GM21367 (cell line): Measurements from ENCODE around the gene NFIX.

Experiments
- ATAC-seq: cut with Tn5 transposase; IDR thresholded peaks from one replicate; pipeline ENCODE4 v1.9.1; 2021; ENCODE audit not compliant: unreplicated experiment

NFIX gene

DNA sequence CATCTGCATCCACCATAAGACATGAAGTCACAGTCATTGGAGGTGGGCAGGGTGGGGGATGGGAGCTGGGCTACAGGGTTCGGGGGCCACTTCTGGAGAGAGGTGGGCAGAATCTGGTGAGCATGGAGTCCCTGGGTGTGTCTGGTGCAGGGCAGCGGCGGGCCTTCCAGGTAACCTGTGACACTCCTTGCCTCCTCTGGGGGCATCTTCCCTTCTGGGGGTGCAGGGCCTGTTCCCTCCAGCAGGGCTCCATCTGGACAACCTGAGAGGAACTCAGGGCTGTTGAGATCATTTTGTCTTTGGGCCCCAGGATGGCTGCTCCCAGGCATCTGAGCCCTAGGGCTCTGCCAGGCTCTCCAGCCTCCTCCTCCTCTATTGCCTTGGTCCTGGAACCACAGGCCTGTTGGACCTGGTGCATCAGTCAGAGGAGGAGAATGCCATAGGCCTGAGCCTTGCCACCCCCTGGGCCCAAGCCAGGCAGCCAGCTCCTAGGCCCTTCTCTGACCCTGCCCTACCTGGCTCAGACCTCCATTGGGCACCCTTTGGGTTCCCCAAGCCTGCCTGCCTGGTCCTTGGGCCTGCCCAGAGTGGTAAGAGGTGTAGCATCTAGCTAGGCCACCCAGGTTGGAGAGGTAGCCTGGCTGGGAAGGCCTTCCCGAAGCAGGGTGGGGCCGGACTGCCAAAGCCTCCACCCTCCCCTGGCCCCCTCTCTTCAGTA is 94.0 kb downstream of the NFIX start:
- ATAC-seq = no peak

DNA sequence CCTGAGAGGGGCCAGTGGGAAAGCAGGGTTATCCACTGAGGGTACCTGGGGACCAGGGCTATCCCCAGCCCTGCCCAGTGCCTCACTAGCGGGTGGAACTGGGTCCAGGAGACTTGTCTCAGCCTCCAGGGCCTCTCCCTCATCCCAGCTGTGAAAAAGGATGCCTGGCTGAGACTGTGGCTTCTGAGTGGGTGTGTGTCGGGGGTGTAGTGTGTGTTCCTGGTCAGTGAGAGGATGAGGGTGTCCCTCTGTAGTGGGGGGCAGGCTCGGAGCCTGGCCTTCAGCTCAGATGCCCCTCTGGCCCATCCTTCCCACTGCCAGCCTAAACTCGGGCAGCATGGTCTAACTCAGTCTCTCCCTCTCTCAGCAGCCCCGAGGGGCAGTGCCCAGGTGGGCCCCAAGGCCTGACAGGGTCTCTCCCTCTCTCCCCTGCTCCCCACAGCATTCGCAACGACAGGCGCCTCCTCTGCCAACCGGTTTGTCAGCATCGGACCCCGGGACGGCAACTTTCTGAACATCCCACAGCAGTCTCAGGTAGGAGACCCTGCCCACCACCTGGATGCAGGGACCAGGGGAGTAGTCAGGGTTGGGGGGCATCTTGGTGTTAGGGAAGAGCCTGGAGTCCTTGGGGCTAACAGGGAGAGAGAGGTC is 94.7 kb downstream of the NFIX start:
- ATAC-seq = no peak

DNA sequence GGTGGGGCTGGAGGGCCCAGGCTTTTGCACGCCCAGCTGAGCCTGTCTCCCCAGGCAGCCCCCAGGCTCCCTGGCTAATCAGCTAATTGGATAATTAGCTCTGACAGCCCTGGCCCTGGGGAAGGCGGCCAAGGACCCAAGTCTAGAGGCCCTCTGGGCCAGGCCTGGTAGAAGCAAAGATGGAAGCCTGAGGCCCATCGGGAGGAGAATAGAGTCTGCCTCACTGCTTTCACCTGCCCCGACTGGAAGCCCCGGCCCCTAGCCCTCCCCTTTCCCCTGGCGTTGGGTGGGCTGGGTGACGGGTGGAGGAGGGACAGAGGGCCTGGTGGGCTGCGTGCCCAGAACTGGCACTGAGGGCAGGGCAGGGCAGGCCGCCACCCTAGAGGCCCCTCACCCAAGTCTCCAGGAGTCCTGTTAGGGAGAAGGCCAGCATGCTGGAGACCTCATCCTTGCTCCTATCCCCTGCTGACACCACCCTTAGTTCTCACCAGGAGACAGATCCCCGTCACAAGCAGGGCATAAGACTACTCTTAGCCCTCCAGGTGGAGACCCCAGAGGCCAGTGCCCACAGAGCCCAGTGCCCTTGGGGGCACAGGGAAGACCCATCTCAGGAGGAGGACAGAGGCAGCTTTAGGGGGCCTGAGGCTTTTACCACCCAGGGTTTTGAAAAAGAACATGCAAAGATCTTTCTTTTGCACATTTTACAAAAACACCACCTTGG is 95.4 kb downstream of the NFIX start:
- ATAC-seq = no peak

DNA sequence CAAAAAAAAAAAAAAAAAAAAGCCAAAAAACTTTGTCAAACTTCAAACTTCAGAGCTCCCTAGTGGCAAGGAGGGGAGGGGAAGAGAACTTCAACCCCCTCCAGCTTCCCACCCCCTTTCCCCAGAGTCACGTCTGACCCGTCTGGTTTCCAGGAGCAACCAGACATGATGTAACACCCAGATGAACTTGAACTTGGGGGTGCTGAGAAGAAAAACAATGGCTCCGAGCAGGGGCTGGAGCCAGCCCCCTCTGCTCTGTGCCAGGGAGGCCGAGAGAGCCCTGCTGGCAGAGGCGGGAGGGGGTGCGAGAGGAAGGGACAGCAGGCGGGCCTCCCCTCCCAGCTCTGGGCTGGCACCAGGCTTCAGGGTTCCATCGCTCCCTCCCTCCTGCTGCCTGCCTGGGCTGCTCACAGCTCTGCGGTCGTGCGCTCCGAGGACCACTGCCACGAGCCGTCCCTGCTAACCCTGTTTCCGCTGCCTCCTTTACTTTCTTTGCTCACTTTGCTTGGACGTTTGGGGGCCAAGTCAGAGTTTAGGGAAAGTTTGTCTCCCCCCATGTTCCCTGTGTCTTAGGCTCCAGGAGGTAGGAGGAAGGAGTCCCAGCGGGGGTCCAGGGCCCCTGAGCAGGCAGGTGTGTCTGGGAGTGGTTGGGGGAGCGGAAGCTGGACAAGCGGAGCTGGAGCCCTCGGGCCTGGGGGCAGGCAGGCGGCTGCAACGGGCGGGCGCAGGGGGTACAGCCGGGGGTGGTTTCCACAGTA is 96.3 kb downstream of the NFIX start:
- no peak for ATAC-seq

DNA sequence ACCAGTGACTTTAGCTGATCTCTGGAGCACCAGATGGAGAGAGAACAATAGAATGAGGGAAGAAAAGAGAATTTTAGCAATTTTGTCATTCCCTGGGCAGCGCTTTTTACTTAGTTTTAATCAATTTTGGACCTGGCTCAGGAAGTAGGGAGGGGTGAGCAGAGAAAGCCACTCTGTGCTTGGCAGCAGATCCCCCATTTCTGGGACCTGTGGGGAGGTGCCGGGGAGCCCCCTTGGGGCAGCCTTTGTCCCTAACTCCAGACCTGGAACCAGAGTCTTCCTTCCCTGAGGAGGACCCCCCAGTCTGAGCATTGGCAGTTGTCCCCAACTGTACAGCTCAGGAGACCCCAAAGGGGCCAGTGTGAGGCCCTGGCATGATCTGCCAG is 96.9 kb downstream of the NFIX start:
- no peak for ATAC-seq

DNA sequence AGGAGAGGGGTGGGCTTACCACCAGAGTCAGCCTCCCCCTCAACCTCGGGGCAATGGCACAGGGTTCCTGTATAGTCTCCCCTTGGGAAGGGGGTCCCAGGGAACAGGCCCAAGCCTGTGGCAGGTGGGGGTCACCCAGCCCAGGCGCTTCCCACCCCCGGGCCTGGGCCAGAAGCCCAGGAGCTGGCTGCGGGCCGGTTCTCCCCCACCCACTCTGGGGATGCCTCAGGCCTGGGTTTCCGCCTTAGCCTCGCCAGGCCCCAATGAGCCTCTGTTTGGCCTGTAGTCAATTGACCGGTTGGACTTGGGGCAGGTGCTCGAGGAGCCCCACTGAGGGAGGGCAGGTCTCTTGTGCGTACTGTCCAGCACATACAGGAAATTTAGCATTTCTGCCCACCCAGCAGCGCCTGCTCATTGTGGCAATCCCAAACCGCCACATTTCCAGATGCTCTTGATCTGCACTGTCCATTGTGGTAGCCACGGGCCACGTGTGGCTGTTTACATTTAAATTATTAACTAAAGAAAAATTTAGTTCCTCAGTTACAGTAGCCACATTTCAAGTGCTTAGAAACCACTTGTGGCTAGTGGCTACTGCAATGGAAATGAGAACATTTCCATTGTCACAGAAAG is 97.4 kb downstream of the NFIX start:
- ATAC-seq = no peak

DNA sequence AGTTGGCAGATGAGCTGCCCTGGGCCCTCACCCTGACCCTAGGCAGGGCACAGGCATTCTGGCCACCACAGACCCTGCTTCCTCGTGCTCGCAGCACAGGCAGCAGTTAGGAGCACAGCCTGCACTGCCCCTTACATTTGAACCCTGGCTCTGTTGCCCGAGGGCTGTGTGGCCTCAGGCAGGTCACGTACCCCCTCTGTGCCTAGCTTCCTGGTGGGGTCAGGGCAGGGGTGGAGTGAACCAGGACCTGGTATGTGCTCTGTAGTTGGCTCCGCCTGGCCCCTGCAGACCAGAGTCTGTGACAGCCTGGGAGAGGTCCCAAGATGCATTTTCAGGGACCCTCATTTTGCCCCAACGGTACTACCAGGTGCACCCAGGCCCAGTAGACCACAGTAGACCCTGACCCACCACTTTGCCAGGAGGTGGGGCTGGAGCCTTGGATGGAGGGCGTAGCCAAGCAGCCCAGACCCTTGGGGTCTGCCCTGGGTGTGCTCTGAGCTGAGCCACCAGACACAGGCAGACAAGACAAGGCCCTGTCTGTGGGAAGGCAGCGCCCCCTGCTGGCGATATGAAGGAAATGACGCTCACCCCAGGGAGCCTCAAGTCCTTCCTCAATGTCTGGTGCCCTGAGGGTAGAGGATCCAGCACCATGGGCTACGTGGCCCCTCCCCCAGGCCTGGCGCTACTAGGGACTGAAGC is 98.3 kb downstream of the NFIX start:
- no peak for ATAC-seq

DNA sequence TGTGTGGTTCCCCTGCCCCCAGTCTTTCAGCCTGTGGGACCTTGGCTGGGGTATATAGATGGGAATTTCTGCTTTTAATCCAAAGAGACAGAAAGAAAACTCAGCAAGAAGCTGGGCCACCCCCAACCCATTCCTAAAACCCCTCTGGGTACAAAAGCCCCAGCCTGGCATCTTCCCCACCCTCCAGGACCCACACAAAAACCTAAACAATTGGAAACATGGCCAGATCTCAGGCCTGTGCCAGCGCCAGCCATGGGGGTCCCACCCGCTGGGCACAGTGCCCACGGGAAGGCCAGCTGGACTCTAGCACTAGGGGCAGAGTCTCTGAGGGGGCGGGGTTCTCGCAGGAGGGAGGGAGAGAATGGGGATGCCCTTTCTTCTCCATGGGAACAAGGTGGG is 98.8 kb downstream of the NFIX start:
- ATAC-seq = no peak

DNA sequence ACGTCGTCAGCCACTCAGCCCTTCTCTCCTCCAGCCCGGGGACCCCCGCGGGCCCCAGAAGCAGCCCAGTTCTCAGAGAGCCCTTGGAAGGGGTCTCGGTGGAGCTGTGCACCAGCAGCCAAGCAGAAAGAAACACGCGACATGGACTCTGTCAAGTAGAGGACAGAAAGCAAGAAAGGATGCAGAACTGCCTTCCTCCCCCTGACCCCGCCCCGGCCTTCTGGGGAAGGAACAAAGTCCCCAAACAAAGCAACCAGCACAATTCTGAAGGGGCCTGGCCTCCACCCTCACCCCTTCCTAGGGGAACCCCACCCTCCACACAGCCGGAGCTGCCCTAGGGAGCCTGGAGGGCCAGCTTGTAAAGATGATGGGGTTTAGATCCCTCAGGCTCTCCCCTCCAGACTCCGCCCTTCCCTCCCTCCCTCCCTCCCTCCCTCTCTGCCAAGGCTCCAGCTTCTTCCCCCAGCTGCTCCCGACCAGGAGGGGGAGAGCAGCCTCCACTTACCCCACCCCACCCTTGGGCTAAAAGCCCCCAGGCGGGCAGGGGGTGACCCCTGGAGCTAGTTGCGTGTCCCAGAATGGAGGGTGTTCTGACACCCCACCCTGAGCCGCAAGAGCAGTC is 99.6 kb downstream of the NFIX start:
- no peak for ATAC-seq

DNA sequence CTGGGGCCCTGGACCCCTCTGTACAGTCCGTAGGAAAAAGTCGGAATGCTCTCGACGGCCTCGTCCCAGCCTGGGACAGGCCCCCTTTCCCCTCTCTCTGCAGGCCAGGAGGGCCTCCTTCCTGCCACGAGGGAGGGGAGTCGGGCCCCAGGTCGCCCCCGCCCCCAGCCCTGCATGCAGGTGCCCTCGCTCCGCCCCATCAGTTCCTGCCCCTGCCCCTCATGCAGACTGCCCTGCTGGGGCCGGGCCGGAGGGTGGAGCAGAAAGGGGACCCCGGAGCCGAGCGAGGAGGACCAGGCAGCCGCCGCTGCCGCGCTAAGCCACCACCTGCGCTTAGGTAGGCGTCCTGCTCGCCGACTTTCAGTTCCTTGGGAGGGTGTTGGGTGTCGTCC is 100.1 kb downstream of the NFIX start:
- no peak for ATAC-seq

DNA sequence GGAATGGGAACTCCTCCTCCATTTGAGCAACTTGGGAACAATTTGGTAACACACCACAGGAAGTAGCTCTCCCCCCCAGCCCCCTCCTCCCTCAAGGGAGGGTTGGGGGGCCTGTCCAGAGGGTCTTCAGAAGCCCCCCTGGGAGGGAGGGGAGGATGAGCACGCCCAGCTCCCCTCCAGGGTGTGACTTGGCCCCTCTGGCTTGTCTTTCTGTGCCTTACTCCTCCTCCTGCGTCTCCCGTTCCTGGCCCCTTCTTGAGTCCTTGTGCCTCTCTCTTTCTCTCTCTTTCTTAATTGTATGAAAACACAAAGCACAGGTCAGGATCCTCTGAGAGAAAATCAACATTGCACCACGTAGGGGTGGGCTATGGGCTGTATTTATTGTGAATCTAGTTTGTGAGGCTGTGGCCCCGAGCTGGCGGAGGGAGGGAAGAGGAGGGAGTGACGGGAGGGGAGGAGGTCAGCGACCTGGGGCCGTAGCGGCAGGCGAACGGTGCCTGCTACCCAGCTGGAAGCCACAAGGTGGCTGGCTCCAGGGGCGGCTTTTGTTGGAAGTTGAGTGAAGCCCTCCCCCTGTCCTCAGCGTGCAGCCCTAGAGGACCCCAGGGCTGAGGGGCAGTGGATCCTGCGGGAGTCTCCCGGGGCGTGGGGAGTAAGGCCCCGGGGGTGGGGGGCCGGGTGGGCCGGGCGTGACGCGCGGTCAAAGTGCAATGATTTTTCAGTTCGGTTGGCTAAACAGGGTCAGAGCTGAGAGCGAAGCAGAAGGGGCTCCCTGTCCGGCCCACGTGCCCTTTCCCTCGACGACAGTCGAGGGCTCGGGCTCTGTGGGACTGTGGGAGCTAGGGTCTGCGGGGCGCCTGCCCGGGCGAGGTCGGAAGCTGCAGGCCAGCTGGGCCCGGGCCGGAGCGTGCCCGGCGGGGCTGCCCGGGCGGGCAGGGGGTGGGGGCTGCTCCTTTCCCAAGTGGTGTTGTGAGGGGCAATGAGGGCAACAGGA is 101.0 kb downstream of the NFIX start:
- no peak for ATAC-seq

DNA sequence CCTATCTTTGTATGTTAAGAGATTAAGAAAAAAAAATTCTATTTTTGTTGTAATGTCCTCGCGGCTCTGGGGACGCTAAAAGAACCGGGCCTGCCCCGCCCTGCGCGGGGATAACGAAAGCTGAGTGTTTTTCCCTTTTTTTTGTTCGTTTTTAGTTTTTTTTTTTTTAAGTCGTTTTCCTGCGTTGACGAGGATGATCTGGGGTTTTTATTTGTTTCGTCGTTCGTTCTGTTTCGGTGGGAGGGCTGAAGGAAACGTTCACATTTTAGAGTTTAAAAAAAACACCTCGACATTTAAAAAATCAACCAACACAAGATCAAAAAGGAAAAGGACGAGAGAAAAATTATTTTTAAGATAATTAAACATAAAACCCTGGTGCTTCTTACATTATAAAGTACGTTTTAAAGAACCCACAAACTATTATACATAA is 101.8 kb downstream of the NFIX start:
- ATAC-seq = no peak

DNA sequence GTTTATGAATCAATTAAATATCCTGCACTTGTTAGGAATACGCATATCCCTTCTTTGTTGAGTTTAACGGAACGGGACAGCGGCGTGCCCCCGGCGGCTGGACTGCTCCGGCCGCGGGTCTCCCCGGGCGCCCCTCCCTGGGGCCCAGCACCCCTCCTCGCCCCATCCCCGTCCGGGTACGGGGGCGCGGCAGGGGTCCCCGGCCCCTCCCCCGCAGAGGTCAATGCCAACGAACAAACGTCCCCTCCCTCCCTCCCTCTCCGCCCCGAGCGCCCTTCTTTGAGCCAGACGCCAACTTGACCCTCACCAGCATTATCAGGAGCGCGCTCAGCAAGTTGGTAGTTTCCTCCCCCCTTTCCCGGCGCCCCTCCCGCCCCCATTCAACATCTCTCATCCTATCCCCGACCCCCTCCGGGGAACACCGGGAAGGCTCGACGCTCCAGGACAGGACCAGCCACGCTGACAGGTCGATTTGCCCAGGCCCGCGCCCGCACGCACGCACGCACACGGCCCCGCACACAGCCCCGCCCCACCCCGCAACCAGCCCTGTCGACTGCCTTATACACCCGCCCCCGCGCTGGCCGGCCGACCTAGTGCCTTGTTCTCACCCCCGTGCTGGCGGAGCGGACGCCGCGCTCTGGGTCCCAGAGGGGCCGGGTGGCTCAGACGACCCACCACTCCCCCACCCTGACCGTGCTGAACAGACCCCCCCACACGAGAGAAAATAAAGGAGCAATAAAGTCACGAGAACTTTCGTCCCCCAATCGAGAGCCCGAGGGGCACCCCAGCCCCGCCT is 102.4 kb downstream of the NFIX start:
- no peak for ATAC-seq

DNA sequence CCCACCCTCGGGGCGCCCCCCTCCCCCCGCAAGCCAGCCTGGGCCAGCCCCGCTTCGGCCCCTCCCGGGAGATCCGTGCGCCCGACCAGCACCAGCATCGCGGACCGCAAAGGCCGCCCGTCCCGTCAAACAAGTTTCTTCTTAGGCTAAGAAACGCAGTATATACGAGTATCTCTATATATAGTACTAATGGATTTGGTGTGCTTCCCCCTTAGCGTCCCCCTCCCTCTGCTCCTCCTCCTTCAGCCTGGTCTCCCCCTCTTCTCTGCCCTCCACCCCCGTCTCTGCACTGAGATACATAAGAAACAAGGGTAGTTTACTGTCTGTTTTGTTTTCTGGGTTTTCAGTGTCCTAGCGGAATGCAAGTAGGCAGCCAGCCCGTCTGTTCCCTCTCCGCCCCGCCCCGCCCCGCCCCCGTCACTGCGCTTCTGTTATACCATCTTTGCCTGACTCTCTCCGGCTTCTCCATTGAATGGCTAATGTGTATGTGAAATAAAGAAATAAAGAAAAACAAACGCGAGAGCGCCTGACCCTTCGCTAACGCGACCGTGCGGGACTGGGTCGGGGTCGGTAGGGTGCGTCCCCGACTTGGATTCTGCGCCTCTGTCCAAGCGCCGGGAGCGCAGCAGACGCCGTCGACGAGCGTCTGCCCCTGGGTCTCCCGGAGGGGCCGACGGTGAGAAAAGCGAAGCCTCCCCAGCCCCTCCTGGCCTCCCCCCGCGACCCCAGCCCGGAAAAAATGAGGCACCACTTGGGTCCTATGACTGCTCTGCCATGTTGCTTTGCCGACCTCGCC is 103.2 kb downstream of the NFIX start:
- no peak for ATAC-seq

DNA sequence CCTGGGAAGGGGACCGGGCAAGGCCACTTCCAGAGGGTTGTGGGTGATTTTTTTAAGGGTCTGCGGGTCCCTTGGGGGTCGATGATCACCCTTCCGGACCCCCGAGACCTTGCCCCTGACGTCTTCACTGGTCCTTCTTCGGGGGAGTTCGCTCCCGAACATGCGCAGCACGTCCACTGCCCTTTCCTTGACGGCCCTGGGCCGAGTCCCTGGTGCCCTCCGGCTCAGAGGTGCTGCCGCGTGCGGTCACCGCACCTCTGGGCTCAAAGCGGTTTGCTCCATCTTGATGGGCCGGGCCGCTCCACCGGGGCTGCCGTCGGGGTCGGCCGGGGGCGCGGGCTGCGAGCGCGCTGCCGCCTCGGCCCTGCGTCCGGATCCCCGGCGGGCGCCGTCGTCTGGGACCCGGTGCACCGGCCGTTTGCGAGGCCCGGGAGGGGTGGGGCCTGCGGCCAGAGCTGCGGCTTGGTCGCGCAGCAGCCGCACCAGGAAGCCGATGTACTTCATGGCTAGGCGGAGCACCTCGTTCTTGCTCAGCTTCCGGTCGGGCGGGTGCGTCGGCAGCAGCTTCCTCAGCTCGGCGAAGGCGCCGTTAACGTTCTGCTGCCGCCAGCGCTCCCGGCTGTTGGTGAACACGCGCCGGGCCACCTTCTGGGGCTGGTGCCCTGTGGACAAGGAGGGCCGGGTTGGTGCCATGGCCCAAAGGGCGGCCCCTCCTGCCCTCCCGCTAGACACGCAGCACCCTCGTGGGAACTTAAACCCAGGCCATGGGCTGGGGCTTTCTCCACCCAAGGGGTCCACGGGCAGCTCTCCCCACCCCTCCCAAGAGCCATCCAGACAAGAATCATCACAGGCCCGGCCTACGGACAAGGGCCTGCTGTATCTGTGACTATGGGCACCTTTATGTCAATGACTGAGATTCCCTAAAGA is 104.1 kb downstream of the NFIX start:
- ATAC-seq = no peak

DNA sequence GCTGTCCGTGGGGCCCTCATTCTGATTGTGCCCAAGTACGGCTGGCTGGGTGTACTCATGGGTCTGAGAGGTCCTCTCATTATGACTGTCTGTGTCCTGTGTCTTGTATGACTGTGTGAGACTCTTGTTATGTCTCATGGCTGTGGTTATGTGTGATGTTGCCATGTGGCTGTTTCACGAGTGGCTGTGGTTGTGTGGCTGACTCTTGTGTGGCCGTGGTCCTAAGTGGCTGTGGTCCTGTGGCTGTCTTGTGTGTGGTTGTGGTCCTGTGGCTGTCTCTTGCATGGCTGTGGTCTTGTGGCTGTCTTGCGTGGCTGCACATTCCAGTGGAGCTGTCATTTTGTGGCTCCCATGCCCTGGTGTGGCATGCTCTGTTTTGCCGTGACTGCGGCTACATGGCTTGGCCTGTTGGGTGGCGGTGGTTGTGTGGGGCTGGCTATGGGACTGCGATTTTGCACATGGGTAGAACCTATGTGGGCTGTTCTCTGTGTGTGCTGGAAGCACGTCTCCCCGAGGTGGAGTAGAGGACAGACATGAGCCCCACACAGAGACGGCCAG is 104.8 kb downstream of the NFIX start:
- no peak for ATAC-seq
